Neural cell (in vitro differentiated cells): ENCODE data around the gene SLFN12. TPM values are rescaled to one million over a fixed set of nuclear protein-coding genes. Genes with fewer than 3 reads are reported as not detected.

Source experiments
- H2AFZ ChIP-seq: fragments of 200-600, 300-800 bp; sonication (generic), shearing (Covaris generic); 2 replicates; pipeline ENCODE4 v1.6.0; 2014; ENCODE audit warnings: low read depth, mild to moderate bottlenecking, antibody characterized with exemption, low read length, moderate library complexity
- H3F3A ChIP-seq: fragments of 200-600 bp; shearing (Covaris generic); 2 replicates; pipeline ENCODE4 v1.6.1; 2016; ENCODE audit warnings: mild to moderate bottlenecking, moderate library complexity, mixed read lengths, antibody characterized with exemption, low read length; ENCODE audit not compliant: insufficient read depth, poor library complexity, severe bottlenecking
- H3K27ac ChIP-seq: fragments of 200-600, 300-800 bp; sonication (generic), shearing (Covaris generic); 2 replicates; pipeline ENCODE4 v1.5.1; 2014; ENCODE audit warnings: mild to moderate bottlenecking, low read length, moderate library complexity
- H3K27me3 ChIP-seq: fragments of 300-800, 200-600 bp; sonication (generic), shearing (Covaris generic); 2 replicates; pipeline ENCODE4 v1.6.0; 2014; ENCODE audit warnings: mild to moderate bottlenecking, low read depth, low read length, moderate library complexity; ENCODE audit not compliant: insufficient read depth
- H3K36me3 ChIP-seq: fragments of 300-800, 200-600 bp; sonication (generic), shearing (Covaris generic); 2 replicates; pipeline ENCODE4 v1.5.1; 2014; ENCODE audit warnings: mild to moderate bottlenecking, antibody characterized with exemption, low read length, moderate library complexity; ENCODE audit not compliant: insufficient read depth
- H3K4me2 ChIP-seq: fragments of 300-800, 200-600 bp; sonication (generic), shearing (Covaris generic); 2 replicates; pipeline ENCODE4 v1.6.0; 2014; ENCODE audit warnings: mild to moderate bottlenecking, low read length
- H3K4me3 ChIP-seq: fragments of 300-800, 200-600 bp; sonication (generic), shearing (Covaris generic); 2 replicates; pipeline ENCODE4 v1.5.1; 2014; ENCODE audit warnings: mild to moderate bottlenecking, low read length, moderate library complexity
- H3K79me2 ChIP-seq: fragments of 200-600 bp; shearing (Covaris generic); replicated peaks from 2 replicates; pipeline ENCODE4 v1.6.0; 2014; ENCODE audit warnings: mild to moderate bottlenecking, low read length, moderate library complexity; ENCODE audit not compliant: insufficient read depth
- H3K9ac ChIP-seq: fragments of 300-800, 200-600 bp; sonication (generic), shearing (Covaris generic); 2 replicates; pipeline ENCODE4 v1.6.1; 2016; ENCODE audit warnings: mild to moderate bottlenecking, low read length, mixed read lengths
- H3K9me2 ChIP-seq: fragments of 200-600 bp; shearing (Covaris generic); 2 replicates; pipeline ENCODE4 v1.6.1; 2016; ENCODE audit warnings: mild to moderate bottlenecking, low read length, mixed read lengths; ENCODE audit not compliant: insufficient read depth
- H3K9me3 ChIP-seq: fragments of 200-600, 300-800 bp; sonication (generic), shearing (Covaris generic); 2 replicates; pipeline ENCODE4 v1.6.1; 2016; ENCODE audit warnings: mild to moderate bottlenecking, mixed run types, low read length, moderate library complexity, mixed read lengths
- H4K20me1 ChIP-seq: fragments of 200-600 bp; shearing (Covaris generic); 2 replicates; pipeline ENCODE4 v1.6.1; 2016; ENCODE audit warnings: mild to moderate bottlenecking, mixed run types; ENCODE audit not compliant: insufficient read depth
- EP300 ChIP-seq: fragments of 450-650 bp; conservative IDR thresholded peaks from 2 replicates; pipeline ENCODE4 v1.6.1; 2014; ENCODE audit warnings: antibody characterized with exemption, mild to moderate bottlenecking, moderate library complexity; ENCODE audit not compliant: poor library complexity, severe bottlenecking
- EZH2 ChIP-seq: fragments of 200-600, 300-800 bp; shearing (Covaris generic), sonication (generic); IDR thresholded peaks from 2 replicates; pipeline ENCODE4 v1.6.1; 2014; ENCODE audit warnings: antibody characterized with exemption, low read length, borderline replicate concordance, mild to moderate bottlenecking; ENCODE audit not compliant: insufficient read depth, poor library complexity, severe bottlenecking
- MXI1 ChIP-seq: fragments of 450-650 bp; conservative IDR thresholded peaks from 2 replicates; pipeline ENCODE4 v1.6.1; 2014; ENCODE audit warnings: antibody characterized with exemption, mild to moderate bottlenecking; ENCODE audit not compliant: poor library complexity, severe bottlenecking
- POLR2AphosphoS5 ChIP-seq: IDR thresholded peaks from 2 replicates; pipeline ENCODE4 v1.6.1; 2012
- RAD21 ChIP-seq: fragments of 450-650 bp; conservative IDR thresholded peaks from 2 replicates; pipeline ENCODE4 v1.6.1; 2014; ENCODE audit warnings: antibody characterized with exemption, mild to moderate bottlenecking, moderate library complexity
- SMC3 ChIP-seq: fragments of 450-650 bp; conservative IDR thresholded peaks from 2 replicates; pipeline ENCODE4 v1.6.1; 2014; ENCODE audit warnings: antibody characterized with exemption, mild to moderate bottlenecking, moderate library complexity; ENCODE audit not compliant: poor library complexity
- TAF1 ChIP-seq: IDR thresholded peaks from 2 replicates; pipeline ENCODE4 v1.6.1; 2012; ENCODE audit warnings: low read depth
- polyA plus RNA-seq: library from polyadenylated mRNA; depleted of rRNA; stranded (reverse); fragments of >200 nt; gene quantifications from 2 replicates; pipeline ENCODE4 v1.2.3, GENCODE V29; 2014
- small RNA-seq, 3 experiments: library from RNA; depleted of rRNA; stranded (forward); fragments of <200 nt; gene quantifications; one replicate each; pipeline ENCODE3, GENCODE V24; 2012
- TF ChIP-seq, protein P1 (sequence below): IDR thresholded peaks from 2 replicates; pipeline ENCODE4 v1.6.1; 2012; ENCODE audit warnings: borderline replicate concordance
- TF ChIP-seq, protein P2 (sequence below): fragments of 450-650 bp; IDR thresholded peaks from 2 replicates; pipeline ENCODE4 v1.5.1; 2014; ENCODE audit warnings: antibody characterized with exemption, mild to moderate bottlenecking, moderate library complexity; ENCODE audit not compliant: poor library complexity, severe bottlenecking

The SLFN12 gene
- polyA plus RNA-seq, 1 donor from 2014 or later, result not detected

DNA sequence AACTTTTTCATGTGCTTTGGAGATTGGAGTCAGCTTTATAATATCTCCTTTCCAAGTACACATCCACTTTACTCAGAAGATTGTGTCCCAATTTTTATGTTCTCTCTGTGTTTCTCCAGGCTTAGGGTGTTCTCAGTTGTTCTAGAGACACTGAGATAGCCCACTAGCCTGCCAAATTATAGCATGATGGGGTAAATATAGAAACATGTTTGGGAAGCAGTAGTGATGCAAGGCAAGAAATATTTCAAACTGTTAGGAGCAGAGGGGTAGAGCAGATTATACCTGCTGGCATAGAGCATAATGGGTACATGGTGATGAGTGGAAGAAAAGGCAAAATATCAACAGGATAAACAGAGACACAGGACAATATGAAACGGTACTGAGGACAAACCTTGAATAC is 71.3 kb downstream of the SLFN12 start:
- no peaks in the 10 kb centered on the region for H4K20me1 ChIP-seq
- H2AFZ ChIP-seq, result no peak overlapping the region
- H3K79me2 ChIP-seq, result no peaks in the 10 kb centered on the region
- TF ChIP-seq TAF1 (no peak), RAD21 (no peak), POLR2AphosphoS5 (no peak), MXI1 (no peak), EZH2 (no peak), SMC3 (no peak), EP300 (no peak)
- TF ChIP-seq, protein P1, sequence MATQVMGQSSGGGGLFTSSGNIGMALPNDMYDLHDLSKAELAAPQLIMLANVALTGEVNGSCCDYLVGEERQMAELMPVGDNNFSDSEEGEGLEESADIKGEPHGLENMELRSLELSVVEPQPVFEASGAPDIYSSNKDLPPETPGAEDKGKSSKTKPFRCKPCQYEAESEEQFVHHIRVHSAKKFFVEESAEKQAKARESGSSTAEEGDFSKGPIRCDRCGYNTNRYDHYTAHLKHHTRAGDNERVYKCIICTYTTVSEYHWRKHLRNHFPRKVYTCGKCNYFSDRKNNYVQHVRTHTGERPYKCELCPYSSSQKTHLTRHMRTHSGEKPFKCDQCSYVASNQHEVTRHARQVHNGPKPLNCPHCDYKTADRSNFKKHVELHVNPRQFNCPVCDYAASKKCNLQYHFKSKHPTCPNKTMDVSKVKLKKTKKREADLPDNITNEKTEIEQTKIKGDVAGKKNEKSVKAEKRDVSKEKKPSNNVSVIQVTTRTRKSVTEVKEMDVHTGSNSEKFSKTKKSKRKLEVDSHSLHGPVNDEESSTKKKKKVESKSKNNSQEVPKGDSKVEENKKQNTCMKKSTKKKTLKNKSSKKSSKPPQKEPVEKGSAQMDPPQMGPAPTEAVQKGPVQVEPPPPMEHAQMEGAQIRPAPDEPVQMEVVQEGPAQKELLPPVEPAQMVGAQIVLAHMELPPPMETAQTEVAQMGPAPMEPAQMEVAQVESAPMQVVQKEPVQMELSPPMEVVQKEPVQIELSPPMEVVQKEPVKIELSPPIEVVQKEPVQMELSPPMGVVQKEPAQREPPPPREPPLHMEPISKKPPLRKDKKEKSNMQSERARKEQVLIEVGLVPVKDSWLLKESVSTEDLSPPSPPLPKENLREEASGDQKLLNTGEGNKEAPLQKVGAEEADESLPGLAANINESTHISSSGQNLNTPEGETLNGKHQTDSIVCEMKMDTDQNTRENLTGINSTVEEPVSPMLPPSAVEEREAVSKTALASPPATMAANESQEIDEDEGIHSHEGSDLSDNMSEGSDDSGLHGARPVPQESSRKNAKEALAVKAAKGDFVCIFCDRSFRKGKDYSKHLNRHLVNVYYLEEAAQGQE, result no peak
- TF ChIP-seq, protein P2, sequence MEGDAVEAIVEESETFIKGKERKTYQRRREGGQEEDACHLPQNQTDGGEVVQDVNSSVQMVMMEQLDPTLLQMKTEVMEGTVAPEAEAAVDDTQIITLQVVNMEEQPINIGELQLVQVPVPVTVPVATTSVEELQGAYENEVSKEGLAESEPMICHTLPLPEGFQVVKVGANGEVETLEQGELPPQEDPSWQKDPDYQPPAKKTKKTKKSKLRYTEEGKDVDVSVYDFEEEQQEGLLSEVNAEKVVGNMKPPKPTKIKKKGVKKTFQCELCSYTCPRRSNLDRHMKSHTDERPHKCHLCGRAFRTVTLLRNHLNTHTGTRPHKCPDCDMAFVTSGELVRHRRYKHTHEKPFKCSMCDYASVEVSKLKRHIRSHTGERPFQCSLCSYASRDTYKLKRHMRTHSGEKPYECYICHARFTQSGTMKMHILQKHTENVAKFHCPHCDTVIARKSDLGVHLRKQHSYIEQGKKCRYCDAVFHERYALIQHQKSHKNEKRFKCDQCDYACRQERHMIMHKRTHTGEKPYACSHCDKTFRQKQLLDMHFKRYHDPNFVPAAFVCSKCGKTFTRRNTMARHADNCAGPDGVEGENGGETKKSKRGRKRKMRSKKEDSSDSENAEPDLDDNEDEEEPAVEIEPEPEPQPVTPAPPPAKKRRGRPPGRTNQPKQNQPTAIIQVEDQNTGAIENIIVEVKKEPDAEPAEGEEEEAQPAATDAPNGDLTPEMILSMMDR, result no peak
- no peak overlapping the region for H3K27ac ChIP-seq
- no peak overlapping the region for H3K9ac ChIP-seq
- H3K27me3 ChIP-seq, result peaks cover 14% of the 10 kb centered on the region
- no peak overlapping the region for H3K4me3 ChIP-seq
- no peaks in the 10 kb centered on the region for H3K9me2 ChIP-seq
- no peaks in the 10 kb centered on the region for H3K36me3 ChIP-seq
- H3K4me2 ChIP-seq, result no peak overlapping the region
- no peaks in the 10 kb centered on the region for H3F3A ChIP-seq
- H3K9me3 ChIP-seq, result no peaks in the 10 kb centered on the region

Small RNAs within 50 kb of the gene (small RNA-seq; reads per million reads assigned to genes)
- gene AC060766.3, result 0 reads per million in 3 experiments
- gene AC060766.5, result 0 reads per million in 3 experiments

Other genes starting within 250 kb of the SLFN12 start
- gene SLC35G3, start 238.1 kb downstream of the SLFN12 start, polyA plus RNA-seq, result not detected in 2 replicates
- gene SLFN5, start 189.4 kb downstream of the SLFN12 start, polyA plus RNA-seq, result 2.1 and 2.5 TPM in 2 replicates
- gene SLFN11, start 58.9 kb downstream of the SLFN12 start, polyA plus RNA-seq, result not detected in 2 replicates
- gene SLFN13, start 16.3 kb upstream of the SLFN12 start, polyA plus RNA-seq, result 0.20 TPM in 1 of 2 replicates, not detected in the other
- not detected in 2 replicates for gene SLFN12L, start 105.2 kb upstream of the SLFN12 start, polyA plus RNA-seq
- not detected in 2 replicates for gene SLFN14, start 128.3 kb upstream of the SLFN12 start, polyA plus RNA-seq
- gene PEX12, start 146.1 kb upstream of the SLFN12 start, polyA plus RNA-seq, result 3.8 and 7.3 TPM in 2 replicates
- gene AP2B1, start 154.8 kb upstream of the SLFN12 start, polyA plus RNA-seq, result 59.5 and 65.1 TPM in 2 replicates